Activated T-helper 1 cell treated with anti-CD3 and anti-CD28 coated beads, Interleukin-12 subunit alpha, Interleukin-12 subunit beta, Interleukin-2, Interleukin-4 antibody, amounts not matched to agents 30 ng/mL and 10 ng/mL and 1 ng/mL, durations not matched to agents 14 hours and 24 hours and 36 hours (primary cell): ENCODE measurements around the gene AGAP1. TPM values are rescaled to one million over a fixed set of nuclear protein-coding genes. Genes with fewer than 3 reads are reported as not detected.

ENCODE experiments used
- DNase-seq: peaks from one replicate; pipeline ENCODE4 v3.0.0; 2021; ENCODE audit warnings: low spot score
- H3K27ac Mint-ChIP-seq: one replicate; pipeline ENCODE4 v1.8.0; 2021; ENCODE audit warnings: mild to moderate bottlenecking, mixed read lengths
- H3K27me3 Mint-ChIP-seq: one replicate; pipeline ENCODE4 v1.8.0; 2022; ENCODE audit warnings: mild to moderate bottlenecking, moderate library complexity, mixed read lengths; ENCODE audit not compliant: insufficient read depth
- H3K36me3 Mint-ChIP-seq: one replicate; pipeline ENCODE4 v1.8.0; 2021; ENCODE audit warnings: low read depth, mixed read lengths
- H3K4me1 Mint-ChIP-seq: one replicate; pipeline ENCODE4 v1.8.0; 2021; ENCODE audit warnings: low read depth, mixed read lengths
- H3K4me3 Mint-ChIP-seq: one replicate; pipeline ENCODE4 v1.8.0; 2021; ENCODE audit warnings: mild to moderate bottlenecking, moderate library complexity, mixed read lengths
- H3K9me3 Mint-ChIP-seq: one replicate; pipeline ENCODE4 v1.8.0; 2021; ENCODE audit warnings: mixed read lengths
- intact Hi-C: fragments of 100-400 bp; cut with micrococcal nuclease; formaldehyde crosslinking; loops from one replicate; pipeline ENCODE4 v1.15.1; 2024
- total RNA-seq: library from RNA; stranded (reverse); gene quantifications from 2 replicates; pipeline ENCODE4 v1.2.3, GENCODE V29; 2022

Gene AGAP1
- total RNA-seq, 1 donor from 2014 or later = 2.0 TPM

DNA sequence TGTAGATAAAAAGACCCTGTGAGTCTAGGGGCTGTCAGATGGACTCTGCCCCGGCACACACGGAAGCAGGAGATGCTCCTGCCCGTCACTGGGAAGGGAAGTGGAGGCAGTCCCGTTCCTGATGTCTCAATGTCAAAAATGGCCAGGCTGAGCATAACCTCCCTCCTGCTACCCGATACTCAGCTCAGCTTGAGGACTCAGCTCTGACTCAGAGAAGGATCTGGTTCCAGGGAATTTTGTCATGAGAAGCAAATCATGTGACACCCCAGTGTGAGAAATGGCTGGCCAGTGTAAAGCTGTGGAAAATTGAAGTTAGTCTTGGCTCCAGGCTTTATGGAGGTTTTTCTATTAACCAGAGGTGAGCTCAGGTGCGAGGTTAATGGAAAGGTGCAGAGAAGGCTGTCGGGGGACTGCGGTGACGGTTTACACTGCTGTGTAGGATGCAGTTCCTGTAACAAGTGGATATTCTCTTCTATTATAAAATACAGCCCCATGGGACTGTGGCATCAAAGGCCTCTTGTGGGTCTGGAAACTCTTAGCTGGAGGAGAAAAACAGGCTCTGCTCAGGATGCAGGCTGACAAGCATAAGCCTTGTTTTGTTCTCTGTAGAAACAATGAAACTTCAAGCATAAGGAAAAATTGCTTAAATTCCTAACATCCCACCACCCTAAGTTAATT is 24.7 kb upstream of the AGAP1 start:
- Mint-ChIP-seq H3K27me3 (no peaks in the 10 kb centered on the region), H3K4me1 (no peaks in the 10 kb centered on the region), H3K4me3 (no peak overlapping the region), H3K9me3 (peaks cover 5% of the 10 kb centered on the region), H3K36me3 (no peaks in the 10 kb centered on the region), H3K27ac (no peak overlapping the region)
- intact Hi-C loops = no loop called here
- no peak for DNase-seq

DNA sequence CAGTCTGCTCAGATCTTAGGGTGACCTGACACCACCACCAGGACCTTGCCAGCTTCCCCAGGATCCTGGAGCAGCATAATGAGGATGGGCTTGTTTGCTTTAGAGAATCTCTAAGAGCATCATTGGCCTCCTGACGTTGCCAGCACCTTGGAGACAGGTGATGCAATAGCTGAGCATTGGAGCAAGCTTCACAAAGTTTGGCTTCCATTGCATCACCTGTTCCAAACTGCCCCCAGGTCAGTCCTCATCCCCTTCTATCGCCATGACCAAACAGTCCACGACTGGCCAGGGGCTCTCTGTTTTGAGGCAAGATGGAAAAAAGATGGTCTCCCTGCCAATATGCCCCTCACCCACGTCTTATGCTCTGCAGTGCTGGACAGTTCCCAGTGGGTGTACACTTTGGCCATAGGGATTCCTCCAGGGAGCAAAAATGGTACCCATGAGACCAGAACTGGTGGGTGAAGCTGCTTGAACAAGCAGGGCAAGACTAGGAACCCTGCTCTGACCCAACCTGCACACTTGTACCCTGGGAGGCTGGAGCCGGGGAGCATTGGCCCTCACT is 22.6 kb upstream of the AGAP1 start:
- no peak overlapping the region for H3K4me3 Mint-ChIP-seq
- no peak for DNase-seq
- H3K27me3 Mint-ChIP-seq = no peaks in the 10 kb centered on the region
- no peak overlapping the region for H3K27ac Mint-ChIP-seq
- H3K4me1 Mint-ChIP-seq = no peaks in the 10 kb centered on the region
- H3K36me3 Mint-ChIP-seq = no peaks in the 10 kb centered on the region
- peaks cover 20% of the 10 kb centered on the region for H3K9me3 Mint-ChIP-seq
- intact Hi-C loops = no loop called here

DNA sequence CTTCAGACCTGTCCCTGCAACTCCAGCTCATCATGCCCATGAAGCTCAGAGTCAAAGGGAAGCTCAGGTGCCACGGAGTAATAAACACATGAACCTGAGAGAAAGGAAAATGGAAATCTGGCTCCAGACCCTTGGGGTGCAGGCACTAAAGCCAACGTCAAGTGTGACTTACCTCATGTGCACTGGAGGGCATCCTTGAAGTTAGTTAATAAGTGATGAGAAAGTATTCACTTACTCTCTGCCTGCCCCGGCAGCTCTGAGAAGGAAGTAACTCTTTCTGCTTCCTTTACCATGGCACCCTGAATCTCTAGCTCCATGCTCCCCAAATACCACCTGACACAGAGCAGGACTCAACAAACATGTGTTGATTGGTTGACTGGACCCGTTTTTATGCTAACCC is 21.4 kb upstream of the AGAP1 start:
- H3K27ac Mint-ChIP-seq = no peak overlapping the region
- H3K36me3 Mint-ChIP-seq = no peaks in the 10 kb centered on the region
- intact Hi-C loops = no loop called here
- no peak for DNase-seq
- no peaks in the 10 kb centered on the region for H3K27me3 Mint-ChIP-seq
- peaks cover 20% of the 10 kb centered on the region for H3K9me3 Mint-ChIP-seq
- H3K4me3 Mint-ChIP-seq = no peak overlapping the region
- H3K4me1 Mint-ChIP-seq = no peaks in the 10 kb centered on the region

DNA sequence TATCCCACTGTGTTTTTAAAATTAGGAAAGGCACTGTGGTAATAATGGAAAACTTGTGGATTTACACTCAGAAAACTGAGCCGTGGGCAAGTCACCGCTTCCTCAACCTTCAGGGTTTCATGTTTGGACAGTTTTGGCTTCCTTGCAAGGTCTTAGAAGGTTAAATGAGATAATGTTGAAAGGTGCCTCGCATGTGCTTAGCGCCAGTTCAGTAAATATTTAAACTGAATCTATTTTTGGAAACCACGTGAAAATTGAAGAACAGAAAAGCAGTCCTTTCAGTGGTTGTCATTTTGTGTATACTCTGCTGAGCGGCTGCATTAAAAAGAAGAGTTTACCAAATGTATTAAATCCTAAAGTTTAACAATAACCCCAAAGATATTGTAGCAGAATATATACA is 15.2 kb upstream of the AGAP1 start:
- H3K27ac Mint-ChIP-seq = no peak overlapping the region
- peaks cover 2% of the 10 kb centered on the region for H3K27me3 Mint-ChIP-seq
- intact Hi-C loops = no loop called here
- H3K9me3 Mint-ChIP-seq = peaks cover 15% of the 10 kb centered on the region
- no peak for DNase-seq
- H3K36me3 Mint-ChIP-seq = no peaks in the 10 kb centered on the region
- no peak overlapping the region for H3K4me3 Mint-ChIP-seq
- no peaks in the 10 kb centered on the region for H3K4me1 Mint-ChIP-seq

DNA sequence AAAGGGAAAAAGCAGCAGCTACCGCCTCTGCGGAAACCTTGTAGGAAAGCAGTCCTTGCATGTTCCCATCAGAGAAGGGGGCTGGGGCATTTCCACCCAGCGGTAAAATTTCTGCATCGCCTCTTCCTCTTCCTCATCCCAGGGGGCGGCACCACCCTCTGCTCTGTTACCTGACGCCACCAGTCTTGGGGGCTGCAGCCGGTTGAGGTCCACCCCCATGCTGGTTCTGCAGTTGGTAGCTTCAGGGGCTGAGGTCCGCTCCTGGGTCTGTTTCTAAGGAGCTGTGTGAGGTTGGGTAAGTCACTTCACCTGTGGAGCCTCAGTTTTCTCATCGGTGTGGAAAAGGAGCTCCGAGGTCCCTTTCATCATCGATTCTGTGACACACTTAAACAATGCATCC is 14.2 kb upstream of the AGAP1 start:
- Mint-ChIP-seq H3K36me3 (no peaks in the 10 kb centered on the region), H3K9me3 (peaks cover 15% of the 10 kb centered on the region), H3K27me3 (peaks cover 2% of the 10 kb centered on the region), H3K4me3 (no peak overlapping the region), H3K4me1 (no peaks in the 10 kb centered on the region), H3K27ac (no peak overlapping the region)
- intact Hi-C loops = no loop called here
- DNase-seq = no peak

DNA sequence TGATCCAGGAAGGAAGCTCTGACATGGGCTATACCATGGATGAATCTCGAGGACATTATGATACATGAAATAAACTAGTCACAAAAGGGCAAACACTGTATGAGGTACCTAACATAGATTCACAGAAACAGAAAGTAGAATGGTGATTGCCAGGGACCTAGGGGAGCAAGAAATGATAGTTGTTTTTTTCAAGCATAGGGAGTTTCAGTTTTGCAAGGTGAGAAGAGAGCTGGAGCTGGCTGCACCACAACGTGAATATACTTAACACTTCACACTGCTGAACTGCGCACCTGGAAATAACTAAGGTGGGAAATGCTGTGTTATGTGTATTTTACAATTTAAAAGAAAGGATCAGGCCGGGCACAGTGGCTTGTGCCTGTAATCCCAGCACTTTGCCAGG is 13.2 kb upstream of the AGAP1 start:
- no peak for DNase-seq
- no peaks in the 10 kb centered on the region for H3K36me3 Mint-ChIP-seq
- H3K4me1 Mint-ChIP-seq = no peaks in the 10 kb centered on the region
- H3K27me3 Mint-ChIP-seq = peaks cover 2% of the 10 kb centered on the region
- no peak overlapping the region for H3K4me3 Mint-ChIP-seq
- peaks cover 7% of the 10 kb centered on the region for H3K9me3 Mint-ChIP-seq
- intact Hi-C loops = no loop called here
- no peak overlapping the region for H3K27ac Mint-ChIP-seq

DNA sequence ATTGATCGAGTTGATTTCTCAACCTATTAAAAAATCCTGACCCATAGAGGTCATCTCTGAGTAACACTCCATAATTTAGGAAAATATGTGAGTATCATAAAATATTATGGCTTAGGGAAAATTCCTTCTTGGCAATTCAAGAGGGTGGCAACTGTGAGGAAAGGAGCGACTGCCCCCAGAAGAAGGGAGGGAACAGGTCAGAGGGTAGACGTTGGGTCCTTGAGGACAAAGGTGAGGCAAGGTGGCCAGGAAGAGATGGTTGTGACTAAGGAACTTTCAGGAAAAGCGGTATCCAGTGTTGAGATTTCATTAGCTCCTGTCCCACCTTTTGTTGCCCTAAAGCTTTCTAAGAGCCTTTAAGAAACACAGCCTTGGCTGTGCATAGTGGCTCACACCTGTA is 10.5 kb upstream of the AGAP1 start:
- no peak overlapping the region for H3K27ac Mint-ChIP-seq
- intact Hi-C loops = no loop called here
- H3K9me3 Mint-ChIP-seq = no peaks in the 10 kb centered on the region
- H3K36me3 Mint-ChIP-seq = no peaks in the 10 kb centered on the region
- H3K4me1 Mint-ChIP-seq = no peaks in the 10 kb centered on the region
- no peak for DNase-seq
- H3K4me3 Mint-ChIP-seq = no peak overlapping the region
- peaks cover 6% of the 10 kb centered on the region for H3K27me3 Mint-ChIP-seq

DNA sequence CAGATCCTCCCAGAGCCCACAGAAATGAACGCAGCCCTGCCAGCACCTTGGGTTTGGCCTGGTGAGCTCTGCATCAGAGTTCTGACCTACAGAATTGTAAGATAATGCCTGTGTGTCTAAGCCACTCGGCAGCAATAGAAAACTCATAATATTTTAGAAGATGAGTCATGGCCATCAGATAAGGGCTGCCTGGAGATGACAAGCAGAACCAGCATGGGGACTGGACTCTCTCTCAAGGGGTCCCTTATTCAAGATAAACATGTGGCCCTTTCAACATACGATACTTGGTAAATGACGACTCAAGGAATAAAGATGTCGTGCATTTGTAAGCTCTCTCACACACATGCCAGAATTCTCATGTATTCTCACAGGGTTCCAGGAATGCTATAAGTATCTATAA is 8.5 kb upstream of the AGAP1 start:
- Mint-ChIP-seq H3K4me1 (no peaks in the 10 kb centered on the region), H3K4me3 (no peak overlapping the region), H3K36me3 (no peaks in the 10 kb centered on the region), H3K9me3 (no peaks in the 10 kb centered on the region), H3K27me3 (peaks cover 6% of the 10 kb centered on the region), H3K27ac (no peak overlapping the region)
- intact Hi-C loops = no loop called here
- no peak for DNase-seq

DNA sequence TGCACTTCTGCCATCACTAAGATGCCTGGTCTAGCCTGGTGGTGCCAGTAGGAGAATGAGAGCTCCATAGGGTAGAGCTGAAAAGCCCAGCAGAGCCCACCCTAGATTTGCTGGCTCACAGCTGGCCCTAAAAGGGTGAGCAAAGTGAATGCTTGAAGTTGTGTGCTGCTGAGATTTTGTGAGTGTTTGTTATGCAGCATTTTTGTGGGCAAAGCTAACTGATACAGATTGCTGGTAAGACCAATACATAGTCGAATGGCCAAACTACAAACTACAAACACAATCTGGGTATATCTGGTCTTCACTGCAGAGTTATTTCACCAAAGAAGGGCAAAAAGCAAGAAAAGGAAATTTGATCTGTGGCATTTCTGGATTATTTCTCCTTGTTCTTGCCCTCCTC is 7.1 kb upstream of the AGAP1 start:
- intact Hi-C loops = no loop called here
- H3K27me3 Mint-ChIP-seq = peaks cover 12% of the 10 kb centered on the region
- no peaks in the 10 kb centered on the region for H3K36me3 Mint-ChIP-seq
- H3K27ac Mint-ChIP-seq = no peak overlapping the region
- no peaks in the 10 kb centered on the region for H3K9me3 Mint-ChIP-seq
- no peak overlapping the region for H3K4me3 Mint-ChIP-seq
- no peaks in the 10 kb centered on the region for H3K4me1 Mint-ChIP-seq
- no peak for DNase-seq

DNA sequence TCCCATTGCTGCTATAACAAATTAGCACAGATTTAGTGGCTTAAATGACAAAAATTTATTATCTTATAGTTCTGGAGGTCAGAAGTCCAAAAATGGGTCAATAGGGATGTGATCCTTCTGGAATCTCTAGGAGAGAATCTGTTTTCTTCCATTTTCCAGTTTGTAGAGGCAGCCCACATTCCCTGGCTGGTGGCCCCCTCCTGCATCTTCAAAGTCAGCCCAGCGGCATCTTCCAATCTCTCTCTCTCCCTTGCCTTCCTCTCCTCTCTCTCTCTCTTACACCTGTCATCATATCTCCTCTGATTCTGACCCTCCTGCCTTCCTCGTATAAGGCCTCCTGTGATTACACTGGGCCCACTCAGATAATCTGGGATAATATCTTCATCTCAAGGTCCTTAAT is 3.9 kb upstream of the AGAP1 start:
- H3K27ac Mint-ChIP-seq = no peak overlapping the region
- no peaks in the 10 kb centered on the region for H3K9me3 Mint-ChIP-seq
- peaks cover 26% of the 10 kb centered on the region for H3K27me3 Mint-ChIP-seq
- no peak for DNase-seq
- intact Hi-C loops = loop anchor here (10.0 kb wide), 2 partner anchors 185 to 695 kb away; no protein-coding TSS in a partner anchor
- H3K4me1 Mint-ChIP-seq = peaks cover 5% of the 10 kb centered on the region
- H3K36me3 Mint-ChIP-seq = peaks cover 1% of the 10 kb centered on the region
- no peak overlapping the region for H3K4me3 Mint-ChIP-seq

DNA sequence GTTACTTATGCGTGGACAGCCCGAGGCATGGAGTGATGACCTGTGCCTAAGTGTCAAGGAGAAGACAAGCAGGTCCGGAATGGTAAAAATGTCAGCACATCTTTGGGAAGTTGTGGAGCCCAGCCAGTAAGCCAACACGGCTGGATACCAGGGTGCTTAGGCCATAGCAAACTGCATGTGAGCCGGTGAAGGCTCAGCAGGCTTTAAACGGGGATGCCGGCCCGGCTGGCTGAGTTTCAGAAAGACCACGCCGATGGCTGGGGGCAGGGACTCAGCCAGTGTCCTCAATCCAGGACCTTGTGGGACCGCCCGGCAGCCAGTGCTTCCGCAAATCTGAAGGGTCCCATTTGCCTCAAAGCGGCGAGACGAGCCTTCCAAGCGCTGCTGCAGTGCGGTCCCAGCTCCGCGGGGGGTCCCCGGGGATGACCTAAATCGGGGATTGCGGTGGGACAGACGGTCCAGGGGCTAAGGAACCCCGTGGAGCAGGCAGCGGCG is 946 bp upstream of the AGAP1 start:
- H3K9me3 Mint-ChIP-seq = no peaks in the 10 kb centered on the region
- no peak for DNase-seq
- H3K4me3 Mint-ChIP-seq = peak overlapping the region; percentile 87
- peaks cover 44% of the 10 kb centered on the region for H3K27me3 Mint-ChIP-seq
- H3K36me3 Mint-ChIP-seq = peaks cover 1% of the 10 kb centered on the region
- peaks cover 10% of the 10 kb centered on the region for H3K4me1 Mint-ChIP-seq
- intact Hi-C loops = loop anchor here (10.0 kb wide), 2 partner anchors 182 to 692 kb away; no protein-coding TSS in a partner anchor
- H3K27ac Mint-ChIP-seq = no peak overlapping the region

DNA sequence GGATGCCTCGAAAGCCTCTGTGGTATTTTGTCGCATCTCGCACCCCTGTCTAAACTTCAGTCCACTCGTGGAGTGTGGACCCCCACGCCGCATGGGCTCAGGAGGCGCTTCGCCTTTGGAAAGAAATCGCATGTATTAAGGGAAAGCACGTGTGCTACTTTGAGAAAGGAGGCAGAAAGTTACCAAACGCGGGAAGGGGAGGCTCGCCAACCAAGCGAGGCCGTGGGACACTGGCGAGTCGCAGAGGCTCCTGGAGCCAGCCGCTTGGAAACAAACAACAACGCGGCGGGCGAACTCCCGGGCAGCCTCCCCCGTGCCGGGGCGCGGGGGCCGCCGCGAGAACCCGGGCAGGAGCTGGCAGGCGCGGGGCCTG is 455 bp upstream of the AGAP1 start:
- intact Hi-C loops = loop anchor here (10.0 kb wide), 2 partner anchors 181 to 691 kb away; no protein-coding TSS in a partner anchor
- Mint-ChIP-seq H3K27ac (peak overlapping the region; percentile 80), H3K27me3 (peaks cover 46% of the 10 kb centered on the region), H3K4me1 (peaks cover 10% of the 10 kb centered on the region), H3K4me3 (peak overlapping the region; percentile 87), H3K36me3 (peaks cover 1% of the 10 kb centered on the region), H3K9me3 (no peaks in the 10 kb centered on the region)
- DNase-seq = no peak

DNA sequence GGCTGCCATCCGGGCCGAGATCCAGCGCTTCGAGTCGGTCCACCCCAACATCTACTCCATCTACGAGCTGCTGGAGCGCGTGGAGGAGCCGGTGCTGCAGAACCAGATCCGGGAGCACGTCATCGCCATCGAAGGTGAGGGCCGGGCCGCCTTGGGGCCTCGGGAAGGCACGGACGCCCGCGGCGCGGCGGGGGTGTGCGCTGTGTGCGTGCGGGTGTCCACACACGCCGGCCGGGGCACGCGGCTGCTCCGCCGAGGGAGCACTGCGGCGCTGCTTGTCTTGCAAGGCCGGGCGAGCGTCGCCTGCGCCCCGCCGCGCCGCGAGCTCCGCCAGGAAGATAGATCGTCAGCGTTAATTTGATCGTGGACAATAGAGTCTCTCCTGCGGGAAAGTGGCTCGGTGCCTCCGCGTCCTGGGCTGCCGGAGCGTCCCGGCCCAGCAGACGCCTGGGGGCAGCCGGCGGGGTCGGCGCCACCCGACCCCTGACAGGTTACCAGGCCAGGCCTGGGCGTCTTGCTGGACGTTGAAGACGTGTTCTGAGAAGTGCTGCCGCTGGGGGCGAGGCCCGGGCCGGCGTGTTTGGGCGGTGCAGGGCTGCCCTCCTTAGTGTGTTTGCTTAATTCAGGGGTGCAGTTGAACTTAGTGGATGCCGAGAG is 1.0 kb downstream of the AGAP1 start:
- Mint-ChIP-seq H3K4me3 (peak overlapping the region; percentile 54), H3K27me3 (peaks cover 50% of the 10 kb centered on the region), H3K36me3 (peaks cover 1% of the 10 kb centered on the region), H3K4me1 (peaks cover 10% of the 10 kb centered on the region), H3K27ac (no peak overlapping the region), H3K9me3 (no peaks in the 10 kb centered on the region)
- intact Hi-C loops = loop anchor here (10.0 kb wide), 2 partner anchors 180 to 690 kb away; no protein-coding TSS in a partner anchor
- DNase-seq = no peak
